ENCODE data around the gene CHCHD10.
A peak's percentile ranks its signal among the peaks of the same experiment; 100 is the strongest.

CHCHD10 gene

DNA sequence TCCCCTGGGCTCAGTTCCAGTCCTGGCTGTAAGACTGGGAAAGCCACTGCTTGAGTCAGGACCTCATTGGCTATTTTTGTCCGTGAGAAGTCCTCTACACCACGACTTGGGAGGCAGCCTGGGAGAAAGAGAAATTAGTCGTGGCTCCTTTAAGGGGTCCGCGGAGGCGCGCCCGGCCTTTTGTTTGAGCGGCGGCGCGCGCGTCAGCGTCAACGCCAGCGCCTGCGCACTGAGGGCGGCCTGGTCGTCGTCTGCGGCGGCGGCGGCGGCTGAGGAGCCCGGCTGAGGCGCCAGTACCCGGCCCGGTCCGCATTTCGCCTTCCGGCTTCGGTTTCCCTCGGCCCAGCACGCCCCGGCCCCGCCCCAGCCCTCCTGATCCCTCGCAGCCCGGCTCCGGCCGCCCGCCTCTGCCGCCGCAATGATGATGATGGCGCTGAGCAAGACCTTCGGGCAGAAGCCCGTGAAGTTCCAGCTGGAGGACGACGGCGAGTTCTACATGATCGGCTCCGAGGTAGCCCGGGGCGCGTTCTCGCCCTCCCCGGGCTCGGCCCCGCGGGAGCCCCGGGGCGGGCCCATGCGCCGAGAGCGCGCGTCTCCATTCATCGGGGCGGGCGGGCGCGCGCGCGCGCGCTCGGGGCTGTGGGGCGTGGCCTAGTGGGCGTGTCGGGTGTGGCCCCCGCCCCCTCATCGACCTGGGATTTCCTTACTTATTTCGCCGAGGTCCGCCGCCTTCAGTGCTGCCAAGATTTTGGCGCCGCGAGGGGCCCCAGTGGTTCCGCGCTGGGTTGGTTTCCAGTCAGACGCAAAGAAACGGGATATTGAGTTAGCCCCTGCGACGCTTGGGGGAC is 19.2 kb upstream of the CHCHD10 start, which contains the start of gene SMARCB1:
SMARCB1 (plus strand) TSS at position 215 of the 848 bp plus-strand sequence; CDS start at position 419, 204 bp downstream.
- DNase-seq, result peak; percentile 92

DNA sequence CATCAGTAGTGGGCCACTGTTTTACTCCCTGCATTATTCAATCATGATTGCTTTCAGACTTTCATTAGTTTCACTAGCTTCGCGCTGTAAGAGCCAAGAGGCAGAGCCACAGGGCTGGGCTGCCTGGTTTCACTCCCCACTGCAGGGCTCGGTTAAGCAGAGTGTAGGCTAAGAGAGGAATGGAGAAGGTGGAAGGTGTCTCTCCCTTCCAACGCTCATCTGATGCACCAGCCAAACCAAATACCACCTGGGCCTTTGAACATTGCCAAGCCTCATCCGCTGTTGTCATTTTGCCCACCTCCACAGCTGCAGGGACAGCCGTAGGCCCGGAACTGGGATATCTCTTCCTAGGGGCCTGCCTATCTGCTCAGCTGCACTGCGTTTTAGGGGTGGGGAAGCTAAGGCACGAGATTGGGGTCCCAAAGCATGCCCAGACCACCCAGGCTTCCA is 18.5 kb upstream of the CHCHD10 start:
- DNase-seq, result no peak

DNA sequence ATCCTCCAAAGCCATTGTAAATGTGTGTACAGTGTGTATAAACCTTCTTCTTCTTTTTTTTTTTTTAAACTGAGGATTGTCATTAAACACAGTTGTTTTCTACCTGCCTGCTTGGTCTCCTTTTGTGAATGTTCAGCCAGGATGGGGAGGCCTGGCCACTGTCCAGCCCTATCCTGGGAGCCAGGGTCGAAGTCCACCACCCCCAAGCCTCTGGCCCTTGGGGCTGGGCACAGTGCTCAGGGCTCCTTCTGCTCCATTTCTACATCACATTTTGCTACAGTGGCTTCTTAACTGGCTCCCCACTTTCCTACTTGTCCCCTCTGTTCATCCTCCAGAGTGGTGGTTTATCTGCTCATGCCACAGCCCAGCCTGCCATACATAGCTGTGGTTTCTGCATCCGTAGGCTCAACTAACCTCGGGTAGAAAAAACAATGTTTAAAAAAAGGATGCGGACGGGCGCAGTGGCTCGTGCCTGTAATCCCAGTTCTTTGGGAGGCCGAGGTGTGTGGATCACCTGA is 16.5 kb upstream of the CHCHD10 start:
- no peak for DNase-seq

- DNase-seq, result no peak
These were observed 15.7 kb upstream of the CHCHD10 start for GRCh38 chr22:23783265-23784150.

- no peak for DNase-seq
These were observed 14.9 kb upstream of the CHCHD10 start for GRCh38 chr22:23782703-23783102.

DNA sequence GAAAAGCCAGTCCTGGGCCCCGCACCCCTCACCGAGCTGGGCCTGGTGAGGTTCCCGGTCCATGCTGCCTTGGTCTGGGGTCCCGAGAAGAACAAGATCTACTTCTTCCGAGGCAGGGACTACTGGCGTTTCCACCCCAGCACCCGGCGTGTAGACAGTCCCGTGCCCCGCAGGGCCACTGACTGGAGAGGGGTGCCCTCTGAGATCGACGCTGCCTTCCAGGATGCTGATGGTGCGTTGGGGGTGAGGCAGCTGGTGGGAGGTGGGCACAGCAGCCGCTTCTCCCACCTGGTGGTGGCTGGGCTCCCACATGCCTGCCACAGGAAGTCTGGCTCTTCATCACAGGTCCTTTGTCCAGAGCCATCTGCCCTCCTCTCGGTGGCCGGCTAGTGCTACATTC is 14.5 kb upstream of the CHCHD10 start:
- DNase-seq, result no peak

DNA sequence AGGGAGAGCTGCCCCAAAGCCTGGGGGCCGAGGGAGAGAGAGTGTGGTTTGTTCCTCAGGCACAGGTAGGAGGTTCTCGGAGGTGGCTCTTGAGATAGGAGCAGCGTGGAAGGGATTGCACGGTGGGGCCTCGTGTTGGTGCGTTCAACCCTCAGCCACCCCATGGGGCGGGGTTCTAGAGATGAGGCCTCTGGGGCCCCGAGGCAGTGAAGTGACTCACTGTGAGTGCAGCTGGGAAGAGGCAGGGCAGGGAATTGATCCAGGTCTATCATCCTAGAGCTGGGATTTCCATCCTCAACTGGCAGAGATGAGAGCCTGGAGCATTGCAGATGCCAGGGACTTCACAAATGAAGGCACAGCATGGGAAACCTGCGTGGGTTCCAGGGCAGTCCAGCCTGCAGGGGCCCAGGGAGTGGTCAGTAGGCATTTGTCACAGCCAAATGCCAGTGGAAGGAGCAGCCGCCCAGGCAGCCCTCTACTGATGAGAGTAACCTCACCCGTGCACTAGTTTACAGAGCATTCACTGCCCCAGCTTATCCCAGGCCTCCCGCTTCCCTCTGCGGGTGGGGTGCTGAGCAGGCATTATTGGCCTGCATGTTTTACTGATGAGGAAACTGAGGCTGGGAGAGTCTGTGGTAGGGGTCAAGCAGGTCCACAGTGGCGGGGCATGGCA is 13.9 kb upstream of the CHCHD10 start:
- no peak for DNase-seq

- no peak for DNase-seq
These were observed 13.3 kb upstream of the CHCHD10 start for GRCh38 chr22:23781065-23781464.

DNA sequence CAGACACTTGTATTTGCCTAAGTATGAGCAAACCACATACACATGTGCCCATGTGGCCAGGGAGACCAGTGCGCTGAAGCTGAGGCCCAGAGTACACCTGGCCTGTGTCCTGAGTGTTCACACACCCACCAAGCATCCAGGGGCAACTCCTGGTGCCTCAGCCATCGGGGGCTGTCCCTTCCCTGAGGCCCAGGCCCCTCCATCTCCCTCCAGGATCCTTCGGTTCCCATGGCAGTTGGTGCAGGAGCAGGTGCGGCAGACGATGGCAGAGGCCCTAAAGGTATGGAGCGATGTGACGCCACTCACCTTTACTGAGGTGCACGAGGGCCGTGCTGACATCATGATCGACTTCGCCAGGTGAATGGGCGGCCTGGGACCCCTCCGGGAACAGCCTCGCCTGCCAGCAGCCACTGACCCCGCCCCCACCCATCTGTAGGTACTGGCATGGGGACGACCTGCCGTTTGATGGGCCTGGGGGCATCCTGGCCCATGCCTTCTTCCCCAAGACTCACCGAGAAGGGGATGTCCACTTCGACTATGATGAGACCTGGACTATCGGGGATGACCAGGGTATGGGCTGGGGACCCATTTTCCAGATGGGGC is 12.5 kb upstream of the CHCHD10 start:
- no peak for DNase-seq

- DNase-seq, result no peak
These were observed 12.0 kb upstream of the CHCHD10 start for GRCh38 chr22:23779731-23780130.

- no peak for DNase-seq
These were observed 11.3 kb upstream of the CHCHD10 start for GRCh38 chr22:23779083-23779482.

DNA sequence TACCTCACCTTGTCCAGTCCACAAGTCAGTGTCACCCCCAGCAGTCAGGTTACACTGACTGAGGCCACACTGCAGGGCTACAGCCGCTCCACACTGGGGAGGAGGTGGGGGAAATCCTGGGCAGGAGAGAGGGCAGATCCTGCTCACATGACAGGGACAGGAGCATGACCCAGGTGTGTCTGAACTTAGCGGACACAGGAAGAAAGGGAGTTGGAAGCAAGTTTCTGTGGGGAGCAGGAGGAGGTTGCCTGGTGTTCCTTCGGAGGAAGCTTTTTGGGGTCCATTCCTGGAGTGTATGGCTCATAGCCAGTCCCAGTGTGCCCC is 10.8 kb upstream of the CHCHD10 start:
- DNase-seq, result no peak

GRCh38 chr22:23777776-23778576 is 10.2 kb upstream of the CHCHD10 start:
- no peak for DNase-seq

- DNase-seq, result no peak
These were observed 8.1 kb upstream of the CHCHD10 start for GRCh38 chr22:23775779-23776375.

DNA sequence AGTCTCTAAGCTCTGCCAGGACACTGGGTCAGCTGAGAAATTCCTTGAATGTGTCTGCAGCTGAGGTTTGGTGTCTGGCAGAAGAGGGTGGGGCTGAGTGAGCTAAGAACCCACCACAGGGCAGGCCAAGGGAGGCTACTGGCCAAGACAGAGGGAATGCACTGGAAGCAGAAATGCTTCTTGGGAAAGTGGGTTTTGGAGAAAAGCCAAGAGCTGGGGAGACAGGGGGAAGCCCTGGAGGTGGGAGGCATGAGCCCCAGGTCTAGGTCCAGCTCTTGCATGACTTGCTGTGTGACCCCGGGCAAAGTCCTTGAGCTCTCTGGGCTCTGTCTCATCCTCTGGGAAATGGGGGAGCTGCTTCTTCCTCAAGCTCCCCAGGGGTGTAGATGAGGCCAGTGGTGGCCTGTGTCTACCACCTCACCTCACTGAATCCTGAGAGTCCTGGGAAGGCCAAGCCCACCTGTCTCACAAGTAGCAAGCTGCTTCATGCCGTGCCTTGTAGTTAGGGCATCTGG is 7.2 kb upstream of the CHCHD10 start:
- no peak for DNase-seq

DNA sequence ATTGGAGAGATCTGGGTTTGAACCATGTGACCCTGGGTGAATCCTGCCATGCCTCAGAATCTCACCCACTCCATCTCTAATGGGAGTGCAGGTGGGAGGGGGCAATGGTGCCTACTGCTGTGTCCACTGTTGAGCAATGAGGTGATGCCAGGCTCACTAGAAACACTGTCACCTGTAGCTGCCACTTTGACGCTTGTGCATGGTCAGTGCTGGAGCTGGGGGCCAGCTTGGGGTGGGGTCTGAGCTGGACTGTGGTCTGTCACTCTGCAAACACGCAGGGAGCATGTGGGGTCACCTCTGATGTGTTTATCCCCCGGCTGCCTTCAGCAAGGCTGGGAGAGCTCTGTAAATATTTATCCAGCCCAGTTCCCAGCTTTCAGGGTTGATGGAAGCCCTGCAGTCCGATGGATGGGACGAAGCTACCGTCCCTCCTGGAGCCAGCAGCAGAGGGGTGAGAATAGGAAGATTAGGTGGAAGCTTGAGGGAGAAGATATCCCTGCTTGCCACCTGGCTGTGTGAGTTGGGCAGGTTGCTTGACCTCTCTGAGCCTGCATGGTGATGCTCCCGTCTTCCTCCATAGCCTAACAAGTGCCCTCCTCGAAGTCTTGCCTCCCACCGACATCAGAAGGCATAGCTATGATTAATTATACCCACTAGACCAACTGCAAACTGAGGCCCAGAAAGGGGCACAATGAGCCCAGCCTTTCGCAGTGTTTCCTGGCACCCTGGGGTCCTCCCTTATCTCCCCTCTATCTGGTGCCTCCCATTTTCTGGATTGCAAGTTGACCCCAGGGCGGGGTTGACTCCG is 6.5 kb upstream of the CHCHD10 start:
- DNase-seq, result no peak

DNA sequence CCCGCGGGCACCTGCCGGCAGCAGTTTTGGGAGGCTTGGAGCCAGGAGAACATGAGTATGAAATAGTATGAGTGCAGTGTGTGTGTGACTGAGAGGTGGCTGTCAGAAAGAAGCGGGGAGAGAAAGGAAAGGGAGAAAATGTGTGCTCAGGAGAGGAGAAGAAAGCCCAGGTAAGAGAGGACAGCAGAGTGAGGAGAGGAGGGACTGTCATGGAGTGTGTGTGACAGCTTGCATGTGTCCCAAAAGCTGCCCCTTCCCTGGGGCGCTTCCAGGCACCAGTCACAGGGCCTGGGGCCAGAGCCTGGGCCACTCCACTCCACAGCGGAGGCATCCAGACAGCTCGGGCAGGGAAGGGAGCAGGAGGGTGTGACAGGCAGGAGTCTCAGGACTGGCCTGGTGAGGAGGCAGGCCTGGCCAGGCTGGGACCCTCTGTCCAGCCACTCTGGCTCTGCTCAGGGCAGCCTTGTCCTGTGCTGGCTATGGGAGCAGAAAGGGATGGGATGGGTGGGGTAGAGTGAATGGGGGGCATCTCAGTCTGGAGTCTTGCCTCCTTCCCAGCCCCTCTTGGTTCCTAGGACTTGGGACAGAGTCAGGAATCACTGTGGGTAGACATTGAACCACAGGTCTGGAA is 5.8 kb upstream of the CHCHD10 start:
- DNase-seq, result no peak

DNA sequence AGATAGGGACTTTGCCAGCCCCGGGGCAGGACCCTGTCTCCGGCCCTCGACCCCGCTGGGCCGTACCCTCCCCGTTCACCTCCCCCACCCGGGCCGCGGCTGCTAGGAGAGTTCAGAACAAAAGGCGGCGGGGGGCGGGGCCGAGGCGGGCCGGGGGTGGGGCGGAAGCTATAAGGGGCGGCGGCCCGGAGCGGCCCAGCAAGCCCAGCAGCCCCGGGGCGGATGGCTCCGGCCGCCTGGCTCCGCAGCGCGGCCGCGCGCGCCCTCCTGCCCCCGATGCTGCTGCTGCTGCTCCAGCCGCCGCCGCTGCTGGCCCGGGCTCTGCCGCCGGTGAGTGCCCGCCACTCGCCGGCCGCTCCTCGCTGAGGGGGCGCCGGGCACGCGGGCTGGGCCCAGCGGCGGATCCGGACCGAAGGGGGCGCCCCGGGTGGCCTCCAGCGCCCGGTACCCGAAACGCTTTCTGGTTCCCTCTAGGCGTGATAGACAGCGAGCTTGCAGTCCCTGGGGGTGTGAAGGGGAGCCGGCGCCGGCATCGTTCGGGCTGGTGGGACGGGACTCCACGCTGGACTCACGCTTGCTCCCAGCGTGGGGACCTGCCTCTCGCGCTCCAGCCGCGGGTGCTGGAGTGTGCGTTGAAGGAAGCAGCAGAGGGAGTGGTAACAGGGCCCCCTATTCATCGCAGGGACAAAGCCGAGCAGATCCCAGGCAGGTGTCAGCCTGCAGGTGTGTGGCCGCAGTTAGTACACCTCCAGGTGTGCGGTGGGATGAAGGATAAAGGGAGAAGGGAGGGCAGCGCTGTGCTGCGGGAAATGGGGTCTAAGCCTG is 5.1 kb upstream of the CHCHD10 start, which contains the start of gene MMP11:
MMP11 (plus strand) TSS at position 201 of the 825 bp plus-strand sequence; CDS start at position 223, 22 bp downstream.
- DNase-seq, result peak; percentile 72

- DNase-seq, result no peak
These were observed 4.5 kb upstream of the CHCHD10 start for GRCh38 chr22:23772315-23772648.
